22Rv1 (cell line): ENCODE measurements around the gene CELF2.

Experiments
- H3K27ac ChIP-seq: fragments of 450-650 bp; 2 replicates; pipeline ENCODE4 v1.5.1; 2017
- CTCF ChIP-seq: fragments of 450-650 bp; IDR thresholded peaks from 2 replicates; pipeline ENCODE4 v1.5.1; 2017; ENCODE audit warnings: mild to moderate bottlenecking
- ZFX ChIP-seq: fragments of 450-650 bp; IDR thresholded peaks from 2 replicates; pipeline ENCODE4 v1.6.1; 2017; ENCODE audit warnings: antibody characterized with exemption, borderline replicate concordance

Gene CELF2

DNA sequence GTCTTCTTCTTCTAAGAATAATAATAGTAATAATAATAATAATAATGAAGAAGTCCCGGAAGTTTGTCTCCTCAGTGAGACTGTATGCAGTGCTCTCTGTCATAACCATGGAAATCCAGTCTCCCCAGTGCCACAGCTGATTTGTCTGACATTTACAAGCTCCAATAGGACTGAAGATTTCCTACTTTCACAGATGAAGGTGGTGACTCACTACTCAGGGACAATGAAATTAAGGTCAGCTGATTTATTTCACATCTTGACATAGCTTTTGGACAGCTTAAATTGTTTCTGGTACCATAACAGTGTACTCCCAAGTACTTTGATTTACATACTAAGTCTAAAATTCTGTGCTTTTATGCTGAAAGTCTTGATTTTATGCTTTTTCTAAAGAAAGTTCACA is 6.9 kb downstream of the CELF2 start:
- TF ChIP-seq ZFX, result no peak
- no peak overlapping the region for H3K27ac ChIP-seq

- H3K27ac ChIP-seq, result no peak overlapping the region
- TF ChIP-seq CTCF (no peak), ZFX (no peak)
These were observed 8.3 kb downstream of the CELF2 start for GRCh38 chr10:11025978-11026377.

DNA sequence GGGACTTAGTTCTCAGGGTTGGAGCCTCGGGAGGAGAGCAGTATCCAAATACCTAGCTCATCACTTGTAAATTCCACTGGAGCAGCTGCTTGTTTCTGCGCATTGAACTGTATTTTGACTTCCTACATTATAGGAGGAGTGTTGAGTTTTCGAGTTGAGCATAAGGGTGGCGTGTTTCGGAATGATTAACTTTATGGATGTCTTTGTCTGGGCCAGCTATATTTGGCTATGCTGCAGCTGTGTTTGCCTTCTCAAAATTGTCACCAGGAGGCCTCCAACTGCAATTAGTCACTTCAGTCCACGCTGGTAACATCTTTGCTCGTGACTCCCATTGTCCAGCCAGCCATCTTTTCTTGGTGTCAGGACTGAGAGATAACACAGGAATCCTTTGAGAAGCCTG is 9.1 kb downstream of the CELF2 start:
- TF ChIP-seq ZFX (no peak), CTCF (no peak)
- no peak overlapping the region for H3K27ac ChIP-seq

DNA sequence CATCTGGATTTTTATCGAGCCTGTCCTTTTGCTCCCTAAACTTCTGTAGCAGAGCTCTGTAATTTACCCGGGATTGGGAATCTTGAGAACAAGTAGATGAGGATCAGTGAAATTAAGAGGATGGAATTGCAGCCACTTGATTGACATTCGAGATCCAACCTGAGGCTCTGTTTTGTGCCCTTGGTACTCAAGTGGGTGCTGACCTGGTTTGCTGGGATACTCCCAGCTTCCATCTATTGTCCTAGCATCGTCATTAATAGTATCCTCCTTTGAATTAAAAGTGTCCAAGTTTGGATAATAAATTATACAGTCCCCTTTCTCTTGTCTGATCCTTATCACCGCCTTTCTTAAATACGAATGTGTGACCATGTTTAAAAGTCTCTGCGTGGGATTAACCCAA is 17.1 kb downstream of the CELF2 start:
- H3K27ac ChIP-seq, result no peak overlapping the region
- TF ChIP-seq CTCF, result no peak
- TF ChIP-seq ZFX, result no peak

GRCh38 chr10:11035301-11035991 is 17.8 kb downstream of the CELF2 start:
- H3K27ac ChIP-seq, result no peak overlapping the region
- no peak for TF ChIP-seq ZFX
- no peak for TF ChIP-seq CTCF

DNA sequence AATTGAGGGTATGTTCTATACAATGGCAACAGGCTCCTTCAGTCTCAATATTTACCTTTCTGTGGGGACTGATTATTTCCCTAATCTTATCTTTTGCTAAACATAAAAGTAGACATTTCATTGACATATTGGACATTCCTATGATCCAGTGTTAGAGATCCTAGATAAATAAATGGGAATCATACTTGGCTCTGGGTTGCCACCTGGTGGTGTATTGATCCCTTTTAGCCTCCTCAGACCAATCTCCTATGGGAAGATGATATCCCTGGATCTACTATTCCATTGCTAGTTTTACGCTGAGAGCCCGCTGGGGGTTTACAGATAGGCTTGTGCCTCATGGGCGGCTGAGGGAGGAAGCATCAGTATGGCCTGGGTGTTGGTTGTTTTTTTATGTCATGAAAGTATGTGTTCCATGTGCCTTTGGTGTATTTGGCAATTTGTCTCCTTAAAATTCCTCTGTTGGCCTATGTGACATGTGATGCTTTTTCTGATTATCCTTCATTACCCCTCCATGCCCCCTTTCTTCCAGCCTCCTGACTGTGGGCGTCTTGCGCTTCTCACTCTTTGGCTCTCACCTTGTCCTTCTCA is 18.8 kb downstream of the CELF2 start:
- H3K27ac ChIP-seq, result no peak overlapping the region
- no peak for TF ChIP-seq ZFX
- TF ChIP-seq CTCF, result peak; percentile 71

DNA sequence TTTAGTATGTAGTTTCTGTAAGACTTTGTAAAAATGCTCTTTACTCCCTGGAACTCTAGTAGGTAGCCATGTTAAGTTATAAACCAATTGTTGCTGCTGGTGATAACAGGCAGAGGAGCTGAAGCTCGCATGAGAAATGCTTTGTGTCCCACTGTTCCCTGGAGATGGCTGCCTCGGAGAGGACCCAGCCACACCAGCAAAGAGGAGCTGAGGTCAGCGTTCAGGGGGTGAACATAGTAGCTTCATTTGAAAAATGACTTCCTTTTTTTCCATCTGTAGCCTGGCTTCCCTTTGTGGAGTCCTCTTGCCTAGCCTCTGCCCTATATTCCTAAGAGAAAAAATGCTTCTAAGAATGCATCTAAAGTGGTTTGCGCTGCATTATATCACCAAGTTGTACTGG is 20.3 kb downstream of the CELF2 start:
- H3K27ac ChIP-seq, result no peak overlapping the region
- TF ChIP-seq ZFX (no peak), CTCF (no peak)

- no peak for TF ChIP-seq CTCF
- no peak for TF ChIP-seq ZFX
These were observed 24.7 kb downstream of the CELF2 start for GRCh38 chr10:11042357-11042756.

More at GRCh38 chr10:11042357-11042756, 24.7 kb downstream of the CELF2 start:
- no peak overlapping the region for H3K27ac ChIP-seq
